ENCODE data around the gene CAMK1D.
A peak's percentile ranks its signal among the peaks of the same experiment; 100 is the strongest.
"Not testable (repeated sequence)": the region's sequence is repeated elsewhere in the genome, so short reads cannot be mapped to it uniquely, and the experiment has no call there.

CAMK1D gene

GRCh38 chr10:12723220-12723619, 373.9 kb downstream of the CAMK1D start:
- no peak overlapping the region for H3K4me3 ChIP-seq (ENCODE audit: low read depth, low read length)
- no peak for TF ChIP-seq CTCF (IDR thresholded peaks at IDR 0.05; ENCODE audit: insufficient read depth, low read depth, low read length, missing control alignments)
- no peak for DNase-seq (ENCODE audit: low read depth)

GRCh38 chr10:12724807-12725579, 375.6 kb downstream of the CAMK1D start:
- no peak overlapping the region for H3K4me3 ChIP-seq (ENCODE audit: low read depth, low read length)
- TF ChIP-seq CTCF (IDR thresholded peaks at IDR 0.05; ENCODE audit: insufficient read depth, low read depth, low read length, missing control alignments) = no peak
- DNase-seq (ENCODE audit: low read depth) = no peak

GRCh38 chr10:12725580-12725888, 376.2 kb downstream of the CAMK1D start:
- not testable (repeated sequence) for DNase-seq (ENCODE audit: low read depth); H3K4me3 ChIP-seq (ENCODE audit: low read depth, low read length)

GRCh38 chr10:12726971-12727831, 377.9 kb downstream of the CAMK1D start:
- DNase-seq (ENCODE audit: low read depth) = no peak
- no peak overlapping the region for H3K4me3 ChIP-seq (ENCODE audit: low read depth, low read length)
- TF ChIP-seq CTCF (IDR thresholded peaks at IDR 0.05; ENCODE audit: insufficient read depth, low read depth, low read length, missing control alignments) = no peak

- DNase-seq (ENCODE audit: low read depth) = no peak
- TF ChIP-seq CTCF (IDR thresholded peaks at IDR 0.05; ENCODE audit: insufficient read depth, low read depth, low read length, missing control alignments) = no peak
Observed at GRCh38 chr10:12727832-12728215, 378.5 kb downstream of the CAMK1D start.

GRCh38 chr10:12728494-12728893, 379.1 kb downstream of the CAMK1D start:
- TF ChIP-seq CTCF (IDR thresholded peaks at IDR 0.05; ENCODE audit: insufficient read depth, low read depth, low read length, missing control alignments) = no peak
- DNase-seq (ENCODE audit: low read depth) = no peak
- H3K4me3 ChIP-seq (ENCODE audit: low read depth, low read length) = no peak overlapping the region

More at GRCh38 chr10:12727832-12728215, 378.5 kb downstream of the CAMK1D start:
- no peak overlapping the region for H3K4me3 ChIP-seq (ENCODE audit: low read depth, low read length)

- no peak for DNase-seq (ENCODE audit: low read depth)
- H3K4me3 ChIP-seq (ENCODE audit: low read depth, low read length) = no peak overlapping the region
- TF ChIP-seq CTCF (IDR thresholded peaks at IDR 0.05; ENCODE audit: insufficient read depth, low read depth, low read length, missing control alignments) = peak; percentile 24
Observed at GRCh38 chr10:12729885-12730284, 380.5 kb downstream of the CAMK1D start.
